ENCODE measurements around the gene COL5A1. TPM values are rescaled to one million over a fixed set of nuclear protein-coding genes. Genes with fewer than 3 reads are reported as not detected.
A peak's percentile ranks its signal among the peaks of the same experiment; 100 is the strongest.

COL5A1 gene
- total RNA-seq, 4 donors from 2014 or later, result 4.0 to 12.8 (median 6.3) TPM

GRCh38 chr9:134655101-134655500 lies 13.5 kb downstream of the COL5A1 start:
- no peaks in the 10 kb centered on the region for H3K27me3 ChIP-seq
- H3K4me1 ChIP-seq, result peaks cover 0 to 45% (median 0%) of the 10 kb centered on the region in 3 donors
- 79 to 83% methylated on average over 3 of the region's 11 CpGs for WGBS, 2 donors
- H3K9me3 ChIP-seq, result peaks cover 0 to under 1% (median 0%) of the 10 kb centered on the region in 3 donors
- TF ChIP-seq POLR2A (IDR thresholded peaks at IDR 0.05), result no peak
- TF ChIP-seq, protein P1, sequence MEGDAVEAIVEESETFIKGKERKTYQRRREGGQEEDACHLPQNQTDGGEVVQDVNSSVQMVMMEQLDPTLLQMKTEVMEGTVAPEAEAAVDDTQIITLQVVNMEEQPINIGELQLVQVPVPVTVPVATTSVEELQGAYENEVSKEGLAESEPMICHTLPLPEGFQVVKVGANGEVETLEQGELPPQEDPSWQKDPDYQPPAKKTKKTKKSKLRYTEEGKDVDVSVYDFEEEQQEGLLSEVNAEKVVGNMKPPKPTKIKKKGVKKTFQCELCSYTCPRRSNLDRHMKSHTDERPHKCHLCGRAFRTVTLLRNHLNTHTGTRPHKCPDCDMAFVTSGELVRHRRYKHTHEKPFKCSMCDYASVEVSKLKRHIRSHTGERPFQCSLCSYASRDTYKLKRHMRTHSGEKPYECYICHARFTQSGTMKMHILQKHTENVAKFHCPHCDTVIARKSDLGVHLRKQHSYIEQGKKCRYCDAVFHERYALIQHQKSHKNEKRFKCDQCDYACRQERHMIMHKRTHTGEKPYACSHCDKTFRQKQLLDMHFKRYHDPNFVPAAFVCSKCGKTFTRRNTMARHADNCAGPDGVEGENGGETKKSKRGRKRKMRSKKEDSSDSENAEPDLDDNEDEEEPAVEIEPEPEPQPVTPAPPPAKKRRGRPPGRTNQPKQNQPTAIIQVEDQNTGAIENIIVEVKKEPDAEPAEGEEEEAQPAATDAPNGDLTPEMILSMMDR (IDR thresholded peaks at IDR 0.05), result no peak
- DNase-seq, result no peak
- no peak overlapping the region for H3K4me3 ChIP-seq
- intact Hi-C loops (cut with DNase I), result loop anchor here (10.0 kb wide), 1 partner anchor 60 kb away; no protein-coding TSS in a partner anchor
- no peak overlapping the region for H3K27ac ChIP-seq
- no peaks in the 10 kb centered on the region for H3K36me3 ChIP-seq

- intact Hi-C loops (cut with DNase I), result loop anchor here (10.0 kb wide), 1 partner anchor 61 kb away; no protein-coding TSS in a partner anchor
- DNase-seq, result no peak
- no peaks in the 10 kb centered on the region for H3K36me3 ChIP-seq
- peaks cover 0 to 46% (median 0%) of the 10 kb centered on the region in 3 donors for H3K4me1 ChIP-seq
- no peaks in the 10 kb centered on the region for H3K27me3 ChIP-seq
- no peak overlapping the region for H3K4me3 ChIP-seq
- TF ChIP-seq, protein P1 (IDR thresholded peaks at IDR 0.05), result no peak
- TF ChIP-seq POLR2A (IDR thresholded peaks at IDR 0.05), result no peak
- H3K27ac ChIP-seq, result no peak overlapping the region
- 83 to 93% methylated on average over 2 to 3 of the region's 10 CpGs for WGBS, 2 donors
- H3K9me3 ChIP-seq, result peaks cover 0 to 7% (median 4%) of the 10 kb centered on the region in 3 donors
Measured at GRCh38 chr9:134655586-134656333, 14.2 kb downstream of the COL5A1 start.

- intact Hi-C loops (cut with DNase I), result loop anchor here (10.0 kb wide), 1 partner anchor 62 kb away; no protein-coding TSS in a partner anchor
- peaks cover 0 to 51% (median 2%) of the 10 kb centered on the region in 3 donors for H3K4me1 ChIP-seq
- no peak overlapping the region for H3K27ac ChIP-seq
- no peak for DNase-seq
- TF ChIP-seq, protein P1 (IDR thresholded peaks at IDR 0.05), result no peak
- no peak for TF ChIP-seq POLR2A (IDR thresholded peaks at IDR 0.05)
- peaks cover 0 to 10% (median 7%) of the 10 kb centered on the region in 3 donors for H3K9me3 ChIP-seq
- no peak overlapping the region for H3K4me3 ChIP-seq
- no peaks in the 10 kb centered on the region for H3K36me3 ChIP-seq
- WGBS, 2 donors, result 52 to 67% methylated on average over 11 of the region's 12 CpGs
- H3K27me3 ChIP-seq, result no peaks in the 10 kb centered on the region
Measured at GRCh38 chr9:134656334-134657006, 14.9 kb downstream of the COL5A1 start.

DNA sequence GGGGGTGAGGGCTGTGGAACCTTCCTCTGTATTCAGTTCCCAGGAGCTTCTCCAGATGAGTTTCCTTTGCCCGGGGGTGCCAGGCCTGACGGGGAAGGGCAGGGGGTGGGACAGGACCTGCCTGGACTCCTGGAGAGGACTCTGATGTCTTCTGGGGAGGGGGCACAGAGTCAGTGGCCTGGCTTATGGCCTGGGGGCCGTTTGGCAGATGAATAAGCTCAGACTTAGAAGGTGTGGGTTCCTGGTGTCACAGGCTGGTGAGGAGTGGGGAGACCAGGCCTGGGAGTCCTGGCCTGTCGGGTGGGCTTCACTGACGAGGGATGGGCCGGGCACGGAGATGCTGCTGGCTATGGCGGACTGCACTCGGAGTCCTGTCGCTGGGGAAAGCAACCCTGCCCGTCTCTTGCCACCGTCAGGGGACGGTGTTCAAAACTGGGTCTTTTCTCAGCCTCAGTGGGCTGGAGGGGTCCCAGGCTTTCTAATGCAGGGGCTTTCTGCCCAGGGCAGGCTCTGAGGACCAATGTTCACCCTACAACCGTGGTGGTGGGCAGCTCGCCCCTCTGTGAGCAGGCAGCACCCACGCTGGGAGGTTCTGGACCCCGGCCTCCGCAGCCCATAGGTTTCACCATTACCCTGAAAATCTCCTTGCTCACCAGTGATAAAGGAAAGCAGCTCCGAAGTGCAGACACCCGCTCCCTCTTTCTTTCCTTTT lies 16.2 kb downstream of the COL5A1 start:
- H3K4me1 ChIP-seq, result peaks cover 0 to 50% (median 10%) of the 10 kb centered on the region in 3 donors
- H3K27ac ChIP-seq, result peak overlapping the region in 3 of 4 donors; percentile 1 to 75 (median 26)
- no peak for DNase-seq
- H3K9me3 ChIP-seq, result peaks cover 0 to 10% (median 7%) of the 10 kb centered on the region in 3 donors
- intact Hi-C loops (cut with DNase I), result loop anchor here (10.0 kb wide), 1 partner anchor 63 kb away; no protein-coding TSS in a partner anchor
- no peaks in the 10 kb centered on the region for H3K27me3 ChIP-seq
- H3K36me3 ChIP-seq, result no peaks in the 10 kb centered on the region
- WGBS, 2 donors, result 74 to 79% methylated on average over 10 to 17 of the region's 20 CpGs
- H3K4me3 ChIP-seq, result no peak overlapping the region
- TF ChIP-seq, protein P1 (IDR thresholded peaks at IDR 0.05), result no peak
- TF ChIP-seq POLR2A (IDR thresholded peaks at IDR 0.05), result no peak

Measured in esophagus squamous epithelium (tissue), 5 donors.